GM10847 (cell line): ENCODE measurements around the gene CDH11.

Experiments
- POLR2A ChIP-seq: IDR thresholded peaks from 2 replicates; pipeline ENCODE4 v1.6.1; 2011; ENCODE audit not compliant: insufficient read length; ENCODE audit errors: extremely low read depth

Gene CDH11

GRCh38 chr16:65099607-65100006, 22.3 kb downstream of the CDH11 start:
- TF ChIP-seq POLR2A: no peak

- no peak for TF ChIP-seq POLR2A
Measured at GRCh38 chr16:65098916-65099315, 22.9 kb downstream of the CDH11 start.

- no peak for TF ChIP-seq POLR2A
Measured at GRCh38 chr16:65097296-65097695, 24.6 kb downstream of the CDH11 start.

- no peak for TF ChIP-seq POLR2A
Measured at GRCh38 chr16:65095906-65096305, 26.0 kb downstream of the CDH11 start.

GRCh38 chr16:65095090-65095728, 26.7 kb downstream of the CDH11 start:
- no peak for TF ChIP-seq POLR2A

- TF ChIP-seq POLR2A: no peak
Measured at GRCh38 chr16:65094009-65094408, 27.9 kb downstream of the CDH11 start.

GRCh38 chr16:65083164-65083857, 38.6 kb downstream of the CDH11 start:
- no peak for TF ChIP-seq POLR2A

- no peak for TF ChIP-seq POLR2A
Measured at GRCh38 chr16:65079549-65079948, 42.3 kb downstream of the CDH11 start.

GRCh38 chr16:65077181-65077580, 44.7 kb downstream of the CDH11 start:
- no peak for TF ChIP-seq POLR2A

GRCh38 chr16:65075877-65076276, 46.0 kb downstream of the CDH11 start:
- TF ChIP-seq POLR2A: no peak

- TF ChIP-seq POLR2A: no peak
Measured at GRCh38 chr16:65071433-65072311, 50.2 kb downstream of the CDH11 start.

- TF ChIP-seq POLR2A: no peak
Measured at GRCh38 chr16:65070831-65071432, 50.9 kb downstream of the CDH11 start.

GRCh38 chr16:65069766-65070165, 52.1 kb downstream of the CDH11 start:
- no peak for TF ChIP-seq POLR2A

GRCh38 chr16:65069065-65069464, 52.8 kb downstream of the CDH11 start:
- no peak for TF ChIP-seq POLR2A

- TF ChIP-seq POLR2A: no peak
Measured at GRCh38 chr16:65068151-65068740, 53.6 kb downstream of the CDH11 start.
